Measurements from ENCODE around the gene HLA-DOB.

DNA sequence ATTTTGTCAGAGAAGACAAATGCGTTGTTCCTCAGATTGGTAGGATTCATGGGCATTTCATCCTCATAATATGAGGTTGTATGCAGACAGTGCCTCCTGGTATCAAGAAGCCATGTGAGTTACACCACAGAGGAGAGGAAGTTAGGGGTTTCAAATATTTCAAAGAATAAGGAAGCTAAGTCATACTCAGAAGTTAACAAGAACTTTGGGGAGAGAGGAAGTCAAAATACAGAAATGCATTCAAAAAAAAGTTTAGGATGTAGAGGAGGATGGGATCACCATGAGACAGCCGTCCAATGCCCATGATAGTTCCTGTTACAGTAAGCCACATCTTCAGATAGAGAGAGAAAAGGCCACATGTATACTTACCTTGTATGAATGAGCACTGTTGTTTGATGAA is 22.3 kb downstream of the HLA-DOB start:
- TF ChIP-seq, protein P1, sequence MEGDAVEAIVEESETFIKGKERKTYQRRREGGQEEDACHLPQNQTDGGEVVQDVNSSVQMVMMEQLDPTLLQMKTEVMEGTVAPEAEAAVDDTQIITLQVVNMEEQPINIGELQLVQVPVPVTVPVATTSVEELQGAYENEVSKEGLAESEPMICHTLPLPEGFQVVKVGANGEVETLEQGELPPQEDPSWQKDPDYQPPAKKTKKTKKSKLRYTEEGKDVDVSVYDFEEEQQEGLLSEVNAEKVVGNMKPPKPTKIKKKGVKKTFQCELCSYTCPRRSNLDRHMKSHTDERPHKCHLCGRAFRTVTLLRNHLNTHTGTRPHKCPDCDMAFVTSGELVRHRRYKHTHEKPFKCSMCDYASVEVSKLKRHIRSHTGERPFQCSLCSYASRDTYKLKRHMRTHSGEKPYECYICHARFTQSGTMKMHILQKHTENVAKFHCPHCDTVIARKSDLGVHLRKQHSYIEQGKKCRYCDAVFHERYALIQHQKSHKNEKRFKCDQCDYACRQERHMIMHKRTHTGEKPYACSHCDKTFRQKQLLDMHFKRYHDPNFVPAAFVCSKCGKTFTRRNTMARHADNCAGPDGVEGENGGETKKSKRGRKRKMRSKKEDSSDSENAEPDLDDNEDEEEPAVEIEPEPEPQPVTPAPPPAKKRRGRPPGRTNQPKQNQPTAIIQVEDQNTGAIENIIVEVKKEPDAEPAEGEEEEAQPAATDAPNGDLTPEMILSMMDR (IDR thresholded peaks at IDR 0.05; ENCODE audit: low read length), result no peak
- TF ChIP-seq EZH2 (IDR thresholded peaks at IDR 0.05; ENCODE audit: borderline replicate concordance, low read length), result no peak
